ENCODE results near the gene UXS1. TPM values are rescaled to one million over a fixed set of nuclear protein-coding genes. Genes with fewer than 3 reads are reported as not detected.
"Not testable (repeated sequence)": the region's sequence is repeated elsewhere in the genome, so short reads cannot be mapped to it uniquely, and the experiment has no call there.

UXS1 gene
- polyA plus RNA-seq (ENCODE audit: insufficient read length in 3 of 3) = 10 to 100 TPM; 75.0 to 85.4 (median 78.9) TPM

GRCh38 chr2:106193977-106194778 is at the start of gene UXS1:
UXS1 (minus strand) TSS chr2:106194301; CDS start chr2:106194241, 60 bp downstream.
- peak; percentile 93 to 96 (median 94) for DNase-seq (ENCODE audit: low read depth in 3 of 3, low spot score in 2 of 3)

- not testable (repeated sequence) for DNase-seq (ENCODE audit: low read depth in 3 of 3, low spot score in 2 of 3)
Observed at GRCh38 chr2:106239491-106239890, 45.4 kb upstream of the UXS1 start.

GRCh38 chr2:106235392-106235791 is 41.3 kb upstream of the UXS1 start:
- DNase-seq (ENCODE audit: low read depth in 3 of 3, low spot score in 2 of 3) = not testable (repeated sequence)

- DNase-seq (ENCODE audit: low read depth in 3 of 3, low spot score in 2 of 3) = no peak
Observed at GRCh38 chr2:106233350-106233706, 39.2 kb upstream of the UXS1 start.

- DNase-seq (ENCODE audit: low read depth in 3 of 3, low spot score in 2 of 3) = no peak
Observed at GRCh38 chr2:106232638-106233349, 38.7 kb upstream of the UXS1 start.

GRCh38 chr2:106223347-106223746 is 29.2 kb upstream of the UXS1 start:
- no peak for DNase-seq (ENCODE audit: low read depth in 3 of 3, low spot score in 2 of 3)

- not testable (repeated sequence) for DNase-seq (ENCODE audit: low read depth in 3 of 3, low spot score in 2 of 3)
Observed at GRCh38 chr2:106222057-106222456, 28.0 kb upstream of the UXS1 start.

- no peak for DNase-seq (ENCODE audit: low read depth in 3 of 3, low spot score in 2 of 3)
Observed at GRCh38 chr2:106219813-106220212, 25.7 kb upstream of the UXS1 start.

GRCh38 chr2:106219157-106219556 is 25.1 kb upstream of the UXS1 start:
- DNase-seq (ENCODE audit: low read depth in 3 of 3, low spot score in 2 of 3) = not testable (repeated sequence)

- DNase-seq (ENCODE audit: low read depth in 3 of 3, low spot score in 2 of 3) = no peak
Observed at GRCh38 chr2:106208874-106209273, 14.8 kb upstream of the UXS1 start.

GRCh38 chr2:106208399-106208798 is 14.3 kb upstream of the UXS1 start:
- DNase-seq (ENCODE audit: low read depth in 3 of 3, low spot score in 2 of 3) = no peak

GRCh38 chr2:106207246-106207645 is 13.1 kb upstream of the UXS1 start:
- no peak for DNase-seq (ENCODE audit: low read depth in 3 of 3, low spot score in 2 of 3)

GRCh38 chr2:106205488-106205887 is 11.4 kb upstream of the UXS1 start:
- no peak for DNase-seq (ENCODE audit: low read depth in 3 of 3, low spot score in 2 of 3)

- DNase-seq (ENCODE audit: low read depth in 3 of 3, low spot score in 2 of 3) = not testable (repeated sequence)
Observed at GRCh38 chr2:106204551-106204950, 10.4 kb upstream of the UXS1 start.

- DNase-seq (ENCODE audit: low read depth in 3 of 3, low spot score in 2 of 3) = no peak
Observed at GRCh38 chr2:106201661-106202060, 7.6 kb upstream of the UXS1 start.

GRCh38 chr2:106197878-106198277 is 3.8 kb upstream of the UXS1 start:
- no peak for DNase-seq (ENCODE audit: low read depth in 3 of 3, low spot score in 2 of 3)

GRCh38 chr2:106195981-106196380 is 1.9 kb upstream of the UXS1 start:
- no peak for DNase-seq (ENCODE audit: low read depth in 3 of 3, low spot score in 2 of 3)

GRCh38 chr2:106195456-106195855 is 1.4 kb upstream of the UXS1 start:
- no peak for DNase-seq (ENCODE audit: low read depth in 3 of 3, low spot score in 2 of 3)

GRCh38 chr2:106193690-106193976 is 468 bp downstream of the UXS1 start:
- no peak for DNase-seq (ENCODE audit: low read depth in 3 of 3, low spot score in 2 of 3)

GRCh38 chr2:106192752-106193689 is 1.1 kb downstream of the UXS1 start:
- peak in 1 of 3 donors; percentile 29 for DNase-seq (ENCODE audit: low read depth in 3 of 3, low spot score in 2 of 3)

GRCh38 chr2:106191511-106192016 is 2.5 kb downstream of the UXS1 start:
- DNase-seq (ENCODE audit: low read depth in 3 of 3, low spot score in 2 of 3) = no peak
